Astrocyte (in vitro differentiated cells and primary cell): ENCODE data around the gene MPHOSPH9. TPM values are rescaled to one million over a fixed set of nuclear protein-coding genes. Genes with fewer than 3 reads are reported as not detected.
A peak's percentile ranks its signal among the peaks of the same experiment; 100 is the strongest.

Experiments used
- DNase-seq: peaks from one replicate; pipeline ENCODE4 v3.0.0-alpha.2; 2010; ENCODE audit warnings: low read depth
- FAIRE-seq: peaks from 2 replicates; lab custom pipeline; 2011; peaks lifted over from hg19 to GRCh38; lab: Jason Lieb, UNC
- H2AFZ ChIP-seq: 2 replicates; pipeline ENCODE4 v1.6.0; 2012; ENCODE audit warnings: low read depth, low read length, inconsistent platforms
- H3K27ac ChIP-seq: 2 replicates; pipeline ENCODE4 v1.5.1; 2011; ENCODE audit warnings: low read depth, low read length, inconsistent platforms
- H3K27me3 ChIP-seq: 2 replicates; pipeline ENCODE4 v1.6.0; 2011; ENCODE audit warnings: low read length, inconsistent platforms; ENCODE audit not compliant: insufficient read depth
- H3K36me3 ChIP-seq: 2 replicates; pipeline ENCODE4 v1.5.1; 2011; ENCODE audit warnings: low read length, inconsistent platforms; ENCODE audit not compliant: insufficient read depth
- H3K4me1 ChIP-seq: 2 replicates; pipeline ENCODE4 v1.5.1; 2011; ENCODE audit warnings: low read length, inconsistent platforms; ENCODE audit not compliant: insufficient read depth
- H3K4me2 ChIP-seq: 2 replicates; pipeline ENCODE4 v1.6.0; 2012; ENCODE audit warnings: low read length, inconsistent platforms
- H3K4me3 ChIP-seq: 2 replicates; pipeline ENCODE4 v1.5.1; 2011; ENCODE audit warnings: low read depth, mild to moderate bottlenecking, low read length, inconsistent platforms; ENCODE audit not compliant: insufficient read depth
- H3K79me2 ChIP-seq: 2 replicates; pipeline ENCODE4 v1.6.0; 2012; ENCODE audit warnings: mild to moderate bottlenecking, low read length, inconsistent platforms; ENCODE audit not compliant: insufficient read depth
- H3K9ac ChIP-seq: 2 replicates; pipeline ENCODE4 v1.6.0; 2012; ENCODE audit warnings: mild to moderate bottlenecking, low read length, inconsistent platforms
- H3K9me3 ChIP-seq: 2 replicates; pipeline ENCODE4 v1.5.1; 2012; ENCODE audit warnings: low read depth, mild to moderate bottlenecking, low read length, inconsistent platforms; ENCODE audit not compliant: insufficient read depth
- H4K20me1 ChIP-seq: 2 replicates; pipeline ENCODE4 v1.6.0; 2012; ENCODE audit warnings: low read length, inconsistent platforms; ENCODE audit not compliant: insufficient read depth
- H3K27ac Mint-ChIP-seq: one replicate; pipeline ENCODE4 v1.8.0; 2021; ENCODE audit warnings: mild to moderate bottlenecking, mixed read lengths; ENCODE audit not compliant: unreplicated experiment
- H3K27me3 Mint-ChIP-seq: one replicate; pipeline ENCODE4 v1.8.0; 2021; ENCODE audit warnings: low read depth, mixed read lengths; ENCODE audit not compliant: unreplicated experiment
- H3K36me3 Mint-ChIP-seq: one replicate; pipeline ENCODE4 v1.8.0; 2021; ENCODE audit warnings: low read depth, mixed read lengths; ENCODE audit not compliant: unreplicated experiment
- H3K4me1 Mint-ChIP-seq: one replicate; pipeline ENCODE4 v1.8.0; 2021; ENCODE audit warnings: low read depth, mixed read lengths; ENCODE audit not compliant: unreplicated experiment
- H3K4me3 Mint-ChIP-seq: one replicate; pipeline ENCODE4 v1.8.0; 2021; ENCODE audit warnings: mild to moderate bottlenecking, moderate library complexity, mixed read lengths; ENCODE audit not compliant: unreplicated experiment
- H3K9me3 Mint-ChIP-seq: one replicate; pipeline ENCODE4 v1.8.0; 2021; ENCODE audit warnings: mild to moderate bottlenecking, mixed read lengths; ENCODE audit not compliant: unreplicated experiment
- CTCF ChIP-seq: IDR thresholded peaks from 2 replicates; pipeline ENCODE4 v1.5.1; 2011; ENCODE audit warnings: low read depth, mild to moderate bottlenecking, inconsistent platforms, low read length, moderate library complexity; ENCODE audit not compliant: insufficient read depth
- EZH2 ChIP-seq: IDR thresholded peaks from 2 replicates; pipeline ENCODE4 v1.6.1; 2012; ENCODE audit warnings: mild to moderate bottlenecking, low read length, inconsistent platforms; ENCODE audit not compliant: insufficient read depth
- total RNA-seq: library from RNA; stranded (reverse); gene quantifications from 2 replicates; pipeline ENCODE4 v1.2.1, GENCODE V29; 2021

The MPHOSPH9 gene
- total RNA-seq, 1 donor from 2014 or later, result 24.9 TPM

DNA sequence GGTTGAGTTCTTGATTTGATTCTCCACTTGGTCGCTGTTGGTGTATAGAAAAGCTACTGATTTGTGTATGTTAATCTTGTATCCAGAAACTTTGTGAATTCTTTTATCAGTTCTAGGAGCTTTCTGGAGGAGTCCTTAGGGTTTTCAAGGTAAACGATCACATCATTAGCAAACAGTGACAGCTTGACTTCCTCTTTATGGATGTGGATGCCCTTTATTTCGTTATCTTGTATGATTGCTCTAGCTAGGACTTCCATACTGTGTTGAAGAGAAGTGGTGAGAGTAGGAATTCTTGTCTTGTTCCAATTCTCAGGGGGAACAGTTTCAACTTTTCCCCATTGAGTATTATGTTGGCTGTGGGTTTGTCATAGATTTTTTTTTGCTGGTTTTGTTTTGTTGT, 12.7 kb upstream of the MPHOSPH9 start:
- peaks cover 7% of the 10 kb centered on the region for H3K4me1 Mint-ChIP-seq
- DNase-seq (no peak), FAIRE-seq (no peak)
- Histone ChIP-seq H3K4me3 (no peak overlapping the region), H3K36me3 (no peaks in the 10 kb centered on the region), H3K4me2 (no peak overlapping the region), H2AFZ (no peak overlapping the region), H3K27ac (no peak overlapping the region), H3K79me2 (peaks cover 21% of the 10 kb centered on the region), H3K4me1 (peaks cover under 1% of the 10 kb centered on the region), H3K27me3 (no peaks in the 10 kb centered on the region), H4K20me1 (peaks cover 20% of the 10 kb centered on the region), H3K9me3 (no peaks in the 10 kb centered on the region), H3K9ac (no peak overlapping the region)
- TF ChIP-seq EZH2 (no peak), CTCF (no peak)
- H3K36me3 Mint-ChIP-seq, result peaks cover 27% of the 10 kb centered on the region
- H3K4me3 Mint-ChIP-seq, result no peak overlapping the region
- no peaks in the 10 kb centered on the region for H3K27me3 Mint-ChIP-seq
- H3K27ac Mint-ChIP-seq, result no peak overlapping the region
- peaks cover 4% of the 10 kb centered on the region for H3K9me3 Mint-ChIP-seq

DNA sequence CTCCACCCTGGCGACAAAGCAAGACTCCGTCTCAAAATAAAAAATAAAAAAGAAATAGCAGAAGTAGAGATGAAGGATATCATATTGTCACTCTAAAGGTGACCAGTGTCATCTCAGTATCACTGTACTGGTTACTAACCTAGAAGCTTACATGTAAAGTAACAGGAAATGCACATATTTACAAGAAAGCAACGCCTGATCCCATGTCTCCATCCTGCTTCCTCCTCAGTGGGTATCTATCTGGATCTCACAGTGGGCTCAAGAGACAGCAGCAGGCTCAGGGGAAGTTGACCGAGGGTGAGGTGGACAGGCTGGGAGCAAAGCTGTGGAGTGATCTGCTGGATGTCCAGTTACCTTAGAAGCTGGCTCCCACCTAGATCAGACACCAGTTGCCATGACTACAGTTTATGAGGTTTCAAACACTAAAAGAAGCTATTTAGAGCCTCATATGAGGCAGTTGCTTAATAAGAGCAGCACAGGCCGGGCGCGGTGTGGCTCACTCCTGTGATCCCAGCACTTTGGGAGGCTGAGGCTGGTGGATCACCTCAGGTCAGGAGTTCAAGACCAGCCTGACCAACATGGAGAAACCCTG, 10.8 kb upstream of the MPHOSPH9 start:
- H3K9ac ChIP-seq, result no peak overlapping the region
- TF ChIP-seq EZH2 (no peak), CTCF (no peak)
- no peaks in the 10 kb centered on the region for H3K36me3 ChIP-seq
- DNase-seq (no peak), FAIRE-seq (no peak)
- Mint-ChIP-seq H3K9me3 (peaks cover 4% of the 10 kb centered on the region), H3K27me3 (no peaks in the 10 kb centered on the region), H3K27ac (no peak overlapping the region), H3K4me1 (peaks cover 5% of the 10 kb centered on the region), H3K4me3 (no peak overlapping the region), H3K36me3 (peaks cover 17% of the 10 kb centered on the region)
- H3K79me2 ChIP-seq, result peaks cover 23% of the 10 kb centered on the region
- H4K20me1 ChIP-seq, result peaks cover 18% of the 10 kb centered on the region
- no peak overlapping the region for H3K27ac ChIP-seq
- no peak overlapping the region for H2AFZ ChIP-seq
- no peak overlapping the region for H3K4me3 ChIP-seq
- H3K27me3 ChIP-seq, result no peaks in the 10 kb centered on the region
- no peak overlapping the region for H3K4me2 ChIP-seq
- H3K9me3 ChIP-seq, result no peaks in the 10 kb centered on the region
- H3K4me1 ChIP-seq, result no peaks in the 10 kb centered on the region

GRCh38 chr12:123242116-123242904, 9.4 kb upstream of the MPHOSPH9 start:
- H3K9ac ChIP-seq, result no peak overlapping the region
- Mint-ChIP-seq H3K27ac (peak overlapping the region; percentile 8), H3K36me3 (peaks cover 7% of the 10 kb centered on the region), H3K4me1 (peaks cover 3% of the 10 kb centered on the region), H3K4me3 (no peak overlapping the region), H3K27me3 (no peaks in the 10 kb centered on the region), H3K9me3 (peaks cover 1% of the 10 kb centered on the region)
- no peak overlapping the region for H3K4me2 ChIP-seq
- no peak overlapping the region for H3K4me3 ChIP-seq
- no peak overlapping the region for H2AFZ ChIP-seq
- no peak overlapping the region for H3K27ac ChIP-seq
- TF ChIP-seq CTCF (no peak), EZH2 (no peak)
- no peaks in the 10 kb centered on the region for H3K9me3 ChIP-seq
- H3K4me1 ChIP-seq, result no peaks in the 10 kb centered on the region
- no peaks in the 10 kb centered on the region for H3K36me3 ChIP-seq
- DNase-seq (no peak), FAIRE-seq (no peak)
- peaks cover 23% of the 10 kb centered on the region for H4K20me1 ChIP-seq
- peaks cover 16% of the 10 kb centered on the region for H3K79me2 ChIP-seq
- H3K27me3 ChIP-seq, result no peaks in the 10 kb centered on the region
